Psoas muscle (tissue), 8 donors: Measurements from ENCODE around the gene GJD4. TPM values are rescaled to one million over a fixed set of nuclear protein-coding genes. Genes with fewer than 3 reads are reported as not detected.

Experiments
- ATAC-seq, 4 donors: fragments of 200-7000 bp; cut with Tn5 transposase; one replicate each; pipeline ENCODE4 v1.9.1; 2020; ENCODE audit warnings: moderate library complexity in 3 of 4, mild to moderate bottlenecking in 2 of 4
- DNase-seq, 2 donors: peaks; one replicate each; pipeline ENCODE4 v3.0.0-alpha.2; 2020
- H3K27ac ChIP-seq: fragments of 200-600 bp; one replicate; pipeline ENCODE4 v1.8.0; 2022
- H3K27me3 ChIP-seq, 3 donors: fragments of 200-600 bp in 1 of 3; one replicate each; pipeline versions ENCODE4 v1.6.1 to v1.8.0; 2013 to 2022; ENCODE audit warnings: low read length in 2 of 3, mild to moderate bottlenecking in 2 of 3, moderate library complexity in 1 of 3; ENCODE audit not compliant: insufficient read depth in 3 of 3
- H3K36me3 ChIP-seq, 2 donors: fragments of 200-600 bp in 1 of 2; one replicate each; pipeline versions ENCODE4 v1.6.1 to v1.8.0; 2013 to 2022; ENCODE audit warnings: low read depth in 1 of 2, mild to moderate bottlenecking in 1 of 2, moderate library complexity in 1 of 2; ENCODE audit not compliant: insufficient read depth in 1 of 2
- H3K4me1 ChIP-seq: fragments of 200-600 bp; one replicate; pipeline ENCODE4 v1.8.0; 2022
- H3K4me3 ChIP-seq: fragments of 200-600 bp; one replicate; pipeline ENCODE4 v1.8.0; 2022; ENCODE audit warnings: mild to moderate bottlenecking
- H3K9me3 ChIP-seq: fragments of 200-600 bp; one replicate; pipeline ENCODE4 v1.8.0; 2022
- CTCF ChIP-seq: fragments of 200-600 bp; IDR thresholded peaks from one replicate; pipeline ENCODE4 v1.8.0; 2022; ENCODE audit warnings: antibody characterized with exemption
- WGBS, 3 donors: extraction: QIAGEN DNeasy Blood & Tissue Kit; methylation state at CpG; one replicate each; pipeline versions ENCODE4 v1.1.6 to v1.1.7; 2013; 5-methylcytosine and 5-hydroxymethylcytosine counted together
- intact Hi-C, 2 donors: fragments of 100-400 bp; cut with DNase I; formaldehyde crosslinking; loops; one replicate each; pipeline versions ENCODE4 v1.11.0 to v1.14.2; 2022
- polyA plus RNA-seq, 3 donors: library from polyadenylated mRNA; stranded (reverse); fragments of 200-250 nt; gene quantifications; one replicate each; pipeline ENCODE4 v1.2.3, GENCODE V29; 2013
- total RNA-seq, 4 donors: library from RNA; stranded (reverse); fragmentation: NEBNext Ultra II Directional in 2 of 4; extraction: Animal tissue kit (Norgen Biotek cat#: 25700) in 2 of 4; gene quantifications; one replicate each; pipeline versions ENCODE4 v1.2.1 to v1.2.4, GENCODE V29; 2021 to 2023
- donor health status: healthy with polysubstance abuse.
- donor health status: DM: no; HTN: no; CAD: no; lungs with moderate emphysema.
- donor health status: Bipolar disorder and iron deficiency.
- donor health status: healthy.
- donor health status: DM: yes; HTN: yes; CAD: no.
- donor health status: DM: no; HTN: no; CAD: no.
- donor health status: DM: no; HTN: no; CAD: no.
- donor health status: DM: yes; HTN: yes; CAD: no.

Gene GJD4
- total and polyA plus RNA-seq, 7 donors: 0.03 TPM; not detected in 6

- no peak for DNase-seq
- Histone ChIP-seq H3K4me1 (no peaks in the 10 kb centered on the region), H3K36me3 (peaks cover 0 to 3% of the 10 kb centered on the region in 2 donors), H3K27ac (no peak overlapping the region), H3K4me3 (no peak overlapping the region), H3K27me3 (no peaks in the 10 kb centered on the region), H3K9me3 (no peaks in the 10 kb centered on the region)
- intact Hi-C loops: no loop called here
- WGBS, 3 donors: 32 to 39% (median 37%) methylated on average over 12 of the region's 12 CpGs
- ATAC-seq: peak in 1 of 4 donors; percentile 42
- TF ChIP-seq CTCF: no peak
Observed at GRCh38 chr10:35579726-35580422, 25.3 kb upstream of the GJD4 start.

- WGBS, 3 donors: 56 to 77% (median 57%) methylated on average over 3 of the region's 3 CpGs
- Histone ChIP-seq H3K27me3 (no peaks in the 10 kb centered on the region), H3K4me3 (no peak overlapping the region), H3K9me3 (no peaks in the 10 kb centered on the region), H3K36me3 (no peaks in the 10 kb centered on the region), H3K4me1 (no peaks in the 10 kb centered on the region), H3K27ac (no peak overlapping the region)
- TF ChIP-seq CTCF: no peak
- DNase-seq: no peak
- intact Hi-C loops: no loop called here
- no peak for ATAC-seq
Observed at GRCh38 chr10:35580423-35580770, 24.7 kb upstream of the GJD4 start.

- H3K9me3 ChIP-seq: no peaks in the 10 kb centered on the region
Observed at GRCh38 chr10:35581655-35582054, 23.5 kb upstream of the GJD4 start.

GRCh38 chr10:35584946-35585345 lies 20.2 kb upstream of the GJD4 start:
- DNase-seq (no peak), ATAC-seq (no peak)
- Histone ChIP-seq H3K27ac (no peak overlapping the region), H3K4me1 (no peaks in the 10 kb centered on the region), H3K36me3 (no peaks in the 10 kb centered on the region), H3K4me3 (no peak overlapping the region), H3K27me3 (peaks cover 0 to 1% (median 0%) of the 10 kb centered on the region in 3 donors), H3K9me3 (no peaks in the 10 kb centered on the region)
- WGBS, 3 donors: 92 to 96% (median 95%) methylated on average over 9 of the region's 9 CpGs
- TF ChIP-seq CTCF: no peak
- intact Hi-C loops: no loop called here

More at GRCh38 chr10:35581655-35582054, 23.5 kb upstream of the GJD4 start:
- H3K36me3 ChIP-seq: no peaks in the 10 kb centered on the region
- no peak for DNase-seq
- TF ChIP-seq CTCF: no peak
- no peak overlapping the region for H3K27ac ChIP-seq
- H3K27me3 ChIP-seq: no peaks in the 10 kb centered on the region
- no peak for ATAC-seq
- intact Hi-C loops: no loop called here
- H3K4me3 ChIP-seq: no peak overlapping the region
- H3K4me1 ChIP-seq: no peaks in the 10 kb centered on the region
- 90 to 95% (median 92%) methylated on average over 6 of the region's 6 CpGs for WGBS, 3 donors

GRCh38 chr10:35585356-35585755 lies 19.8 kb upstream of the GJD4 start:
- ATAC-seq: no peak
- Histone ChIP-seq H3K36me3 (no peaks in the 10 kb centered on the region), H3K4me1 (no peaks in the 10 kb centered on the region), H3K4me3 (no peak overlapping the region), H3K27ac (no peak overlapping the region), H3K9me3 (no peaks in the 10 kb centered on the region), H3K27me3 (peaks cover 0 to 1% (median 0%) of the 10 kb centered on the region in 3 donors)
- WGBS, 3 donors: 94 to 97% (median 94%) methylated on average over 11 of the region's 11 CpGs
- intact Hi-C loops: no loop called here
- no peak for DNase-seq
- no peak for TF ChIP-seq CTCF
